ENCODE data around the gene TMEM174.

Gene TMEM174

DNA sequence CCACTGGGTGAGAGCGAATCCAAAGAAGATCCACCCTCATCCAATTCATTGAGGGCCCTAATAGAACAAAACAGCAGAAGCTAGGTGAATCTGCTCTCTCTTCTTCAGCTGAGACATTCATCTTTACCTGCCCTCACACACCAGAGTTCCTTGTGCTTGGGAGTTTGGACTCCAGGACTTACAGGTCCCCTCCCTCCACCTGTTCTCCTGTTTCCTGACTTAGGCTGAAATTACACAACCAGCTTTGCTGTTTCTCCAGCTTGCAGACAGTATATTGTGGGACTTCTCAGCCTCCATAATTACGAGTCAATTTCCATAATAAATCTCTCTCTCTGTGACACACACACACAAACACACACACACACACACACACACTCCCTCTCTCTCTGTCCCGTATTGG lies 33.5 kb upstream of the TMEM174 start:
- no peak overlapping the region for H4K8ac ChIP-seq (ENCODE audit: low read length)
- H3K9ac ChIP-seq (ENCODE audit: low read length), result no peak overlapping the region
- H3K27me3 ChIP-seq (ENCODE audit: control insufficient read depth in 1 of 2, insufficient read depth in 1 of 2, low read length in 2 of 2), result peaks cover 0 to 7% of the 10 kb centered on the region in 2 experiments
- H3K27ac ChIP-seq (ENCODE audit: low read length, poor library complexity, severe bottlenecking), result no peak overlapping the region
- H3K4me1 ChIP-seq (ENCODE audit: control insufficient read depth, insufficient read depth, low read depth, low read length), result peaks cover 30% of the 10 kb centered on the region
- H3K4ac ChIP-seq (ENCODE audit: low read depth in 1 of 2, low read length in 2 of 2), result no peak overlapping the region
- no peak overlapping the region for H3K4me2 ChIP-seq (ENCODE audit: low read length, poor library complexity, severe bottlenecking)
- no peak overlapping the region for H2BK15ac ChIP-seq (ENCODE audit: low read depth, poor library complexity, severe bottlenecking)
- H2BK120ac ChIP-seq (ENCODE audit: low read depth, low read length), result no peak overlapping the region
- no peak overlapping the region for H3K14ac ChIP-seq (ENCODE audit: low read length in 2 of 2)
- no peak overlapping the region for H2BK12ac ChIP-seq (ENCODE audit: low read length in 2 of 2)
- H2AFZ ChIP-seq (ENCODE audit: low read depth, low read length), result no peak overlapping the region
- no peaks in the 10 kb centered on the region for H3K9me3 ChIP-seq (ENCODE audit: control insufficient read depth, low read length)
- no peak for DNase-seq
- peaks cover 2% of the 10 kb centered on the region for H3K79me1 ChIP-seq (replicated peaks; ENCODE audit: low read length, poor library complexity, severe bottlenecking)
- no peak overlapping the region for H3K23ac ChIP-seq (ENCODE audit: low read length in 2 of 2)
- no peak overlapping the region for H2BK5ac ChIP-seq (ENCODE audit: low read depth, low read length, poor library complexity, severe bottlenecking)
- H2AK5ac ChIP-seq (ENCODE audit: low read length, severe bottlenecking), result peak overlapping the region; percentile 67
- no peaks in the 10 kb centered on the region for H3K36me3 ChIP-seq (ENCODE audit: control insufficient read depth in 1 of 2, insufficient read depth in 2 of 2, low read depth in 1 of 2, low read length in 2 of 2)
- H3K18ac ChIP-seq (ENCODE audit: low read depth in 1 of 2, low read length in 2 of 2), result no peak overlapping the region
- H3K4me3 ChIP-seq (ENCODE audit: insufficient read depth in 1 of 2, low read depth in 1 of 2, low read length in 2 of 2), result no peak overlapping the region
- 81% methylated on average over 2 of the region's 3 CpGs for WGBS
- H4K91ac ChIP-seq (ENCODE audit: low read length), result no peak overlapping the region

DNA sequence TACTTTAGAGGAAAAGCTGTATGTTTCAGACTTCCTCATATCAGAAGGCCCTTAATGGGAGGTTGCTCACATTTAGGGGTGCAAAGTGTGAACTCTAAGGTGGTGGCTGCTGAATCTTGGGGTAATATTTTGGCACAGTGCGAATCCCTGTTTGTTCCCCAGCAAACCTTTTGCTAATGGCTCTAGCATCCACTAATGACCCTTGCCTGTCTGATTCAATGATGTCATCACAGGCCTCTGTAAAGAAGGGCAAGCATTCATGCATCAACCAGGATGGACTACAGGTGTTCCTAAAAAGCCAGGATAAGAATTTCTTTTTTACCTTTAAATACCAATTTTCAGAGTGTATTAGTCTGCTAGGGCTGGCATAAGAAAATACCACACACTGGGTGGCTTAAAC lies 32.2 kb upstream of the TMEM174 start:
- Histone ChIP-seq H2BK5ac (ENCODE audit: low read depth, low read length, poor library complexity, severe bottlenecking) (no peak overlapping the region), H3K9ac (ENCODE audit: low read length) (no peak overlapping the region), H2BK12ac (ENCODE audit: low read length in 2 of 2) (no peak overlapping the region), H2BK15ac (ENCODE audit: low read depth, poor library complexity, severe bottlenecking) (no peak overlapping the region), H3K79me1 (replicated peaks; ENCODE audit: low read length, poor library complexity, severe bottlenecking) (no peaks in the 10 kb centered on the region), H4K8ac (ENCODE audit: low read length) (no peak overlapping the region), H3K9me3 (ENCODE audit: control insufficient read depth, low read length) (no peaks in the 10 kb centered on the region), H3K4me3 (ENCODE audit: insufficient read depth in 1 of 2, low read depth in 1 of 2, low read length in 2 of 2) (no peak overlapping the region), H3K4ac (ENCODE audit: low read depth in 1 of 2, low read length in 2 of 2) (no peak overlapping the region), H2BK120ac (ENCODE audit: low read depth, low read length) (no peak overlapping the region), H3K4me2 (ENCODE audit: low read length, poor library complexity, severe bottlenecking) (no peak overlapping the region), H3K27me3 (ENCODE audit: control insufficient read depth in 1 of 2, insufficient read depth in 1 of 2, low read length in 2 of 2) (peaks cover 0 to 7% of the 10 kb centered on the region in 2 experiments), H2AK5ac (ENCODE audit: low read length, severe bottlenecking) (no peak overlapping the region), H3K18ac (ENCODE audit: low read depth in 1 of 2, low read length in 2 of 2) (no peak overlapping the region), H3K27ac (ENCODE audit: low read length, poor library complexity, severe bottlenecking) (no peak overlapping the region), H3K23ac (ENCODE audit: low read length in 2 of 2) (no peak overlapping the region), H3K4me1 (ENCODE audit: control insufficient read depth, insufficient read depth, low read depth, low read length) (peaks cover 20% of the 10 kb centered on the region), H3K14ac (ENCODE audit: low read length in 2 of 2) (no peak overlapping the region), H4K91ac (ENCODE audit: low read length) (no peak overlapping the region), H3K36me3 (ENCODE audit: control insufficient read depth in 1 of 2, insufficient read depth in 2 of 2, low read depth in 1 of 2, low read length in 2 of 2) (no peaks in the 10 kb centered on the region), H2AFZ (ENCODE audit: low read depth, low read length) (no peak overlapping the region)
- no peak for DNase-seq
- no CpG with 5 or more reads among the region's 1 CpG for WGBS

DNA sequence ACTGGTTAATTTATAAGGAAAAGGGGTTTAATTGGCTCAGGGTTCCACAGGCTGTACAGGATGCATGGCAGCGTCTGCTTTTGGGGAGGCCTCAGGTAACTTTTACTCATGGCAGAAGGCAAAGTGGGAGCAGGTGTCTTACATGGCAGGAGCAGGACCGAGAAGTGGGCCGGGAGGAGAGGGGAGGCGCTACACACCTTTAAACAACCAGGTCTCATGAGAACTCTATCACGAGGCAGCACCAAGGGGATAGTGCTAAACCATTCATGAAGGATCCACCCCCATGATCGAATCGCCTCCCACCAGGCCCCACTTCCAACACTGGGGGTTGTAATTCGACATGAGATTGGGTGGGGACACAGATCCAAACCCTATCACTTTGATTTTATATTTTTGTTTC lies 31.0 kb upstream of the TMEM174 start:
- Histone ChIP-seq H3K9me3 (ENCODE audit: control insufficient read depth, low read length) (no peaks in the 10 kb centered on the region), H3K4me3 (ENCODE audit: insufficient read depth in 1 of 2, low read depth in 1 of 2, low read length in 2 of 2) (no peak overlapping the region), H3K4me1 (ENCODE audit: control insufficient read depth, insufficient read depth, low read depth, low read length) (peaks cover 9% of the 10 kb centered on the region), H3K4me2 (ENCODE audit: low read length, poor library complexity, severe bottlenecking) (no peak overlapping the region), H3K23ac (ENCODE audit: low read length in 2 of 2) (no peak overlapping the region), H3K27ac (ENCODE audit: low read length, poor library complexity, severe bottlenecking) (no peak overlapping the region), H4K91ac (ENCODE audit: low read length) (no peak overlapping the region), H2BK5ac (ENCODE audit: low read depth, low read length, poor library complexity, severe bottlenecking) (no peak overlapping the region), H3K9ac (ENCODE audit: low read length) (no peak overlapping the region), H3K4ac (ENCODE audit: low read depth in 1 of 2, low read length in 2 of 2) (no peak overlapping the region), H2BK120ac (ENCODE audit: low read depth, low read length) (no peak overlapping the region), H3K18ac (ENCODE audit: low read depth in 1 of 2, low read length in 2 of 2) (no peak overlapping the region), H2BK12ac (ENCODE audit: low read length in 2 of 2) (no peak overlapping the region), H3K14ac (ENCODE audit: low read length in 2 of 2) (no peak overlapping the region), H3K27me3 (ENCODE audit: control insufficient read depth in 1 of 2, insufficient read depth in 1 of 2, low read length in 2 of 2) (peaks cover 0 to 4% of the 10 kb centered on the region in 2 experiments), H2AFZ (ENCODE audit: low read depth, low read length) (no peak overlapping the region), H2BK15ac (ENCODE audit: low read depth, poor library complexity, severe bottlenecking) (no peak overlapping the region), H3K36me3 (ENCODE audit: control insufficient read depth in 1 of 2, insufficient read depth in 2 of 2, low read depth in 1 of 2, low read length in 2 of 2) (no peaks in the 10 kb centered on the region), H2AK5ac (ENCODE audit: low read length, severe bottlenecking) (peak overlapping the region; percentile 53), H3K79me1 (replicated peaks; ENCODE audit: low read length, poor library complexity, severe bottlenecking) (no peaks in the 10 kb centered on the region), H4K8ac (ENCODE audit: low read length) (no peak overlapping the region)
- no peak for DNase-seq
- 75% methylated on average over 4 of the region's 8 CpGs for WGBS

DNA sequence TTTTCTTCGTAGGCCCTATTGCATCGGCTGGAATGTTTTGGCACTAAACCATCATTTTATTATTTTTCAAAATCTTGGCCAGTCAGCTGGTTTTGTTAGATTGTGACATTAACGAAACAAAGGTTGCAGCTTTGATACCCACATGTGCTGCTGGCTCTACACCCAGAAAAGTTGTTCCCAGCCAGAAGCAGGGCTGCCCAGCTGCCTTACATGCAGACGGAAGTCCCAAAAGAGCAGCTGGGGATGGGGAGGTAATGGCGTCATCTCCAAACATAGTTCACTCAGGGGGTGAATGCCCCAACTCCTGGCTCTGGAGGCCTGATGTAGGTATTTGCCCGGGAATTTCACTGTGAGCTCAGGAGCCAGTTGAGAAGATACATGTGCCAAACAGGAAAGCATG lies 29.3 kb upstream of the TMEM174 start:
- Histone ChIP-seq H3K9ac (ENCODE audit: low read length) (no peak overlapping the region), H3K27ac (ENCODE audit: low read length, poor library complexity, severe bottlenecking) (no peak overlapping the region), H2BK15ac (ENCODE audit: low read depth, poor library complexity, severe bottlenecking) (no peak overlapping the region), H2BK12ac (ENCODE audit: low read length in 2 of 2) (no peak overlapping the region), H3K4me3 (ENCODE audit: insufficient read depth in 1 of 2, low read depth in 1 of 2, low read length in 2 of 2) (no peak overlapping the region), H3K14ac (ENCODE audit: low read length in 2 of 2) (no peak overlapping the region), H3K4me1 (ENCODE audit: control insufficient read depth, insufficient read depth, low read depth, low read length) (no peaks in the 10 kb centered on the region), H2BK5ac (ENCODE audit: low read depth, low read length, poor library complexity, severe bottlenecking) (no peak overlapping the region), H3K18ac (ENCODE audit: low read depth in 1 of 2, low read length in 2 of 2) (no peak overlapping the region), H4K91ac (ENCODE audit: low read length) (no peak overlapping the region), H3K79me1 (replicated peaks; ENCODE audit: low read length, poor library complexity, severe bottlenecking) (no peaks in the 10 kb centered on the region), H2BK120ac (ENCODE audit: low read depth, low read length) (no peak overlapping the region), H3K23ac (ENCODE audit: low read length in 2 of 2) (no peak overlapping the region), H3K9me3 (ENCODE audit: control insufficient read depth, low read length) (no peaks in the 10 kb centered on the region), H2AFZ (ENCODE audit: low read depth, low read length) (no peak overlapping the region), H2AK5ac (ENCODE audit: low read length, severe bottlenecking) (peak overlapping the region; percentile 88), H3K4ac (ENCODE audit: low read depth in 1 of 2, low read length in 2 of 2) (no peak overlapping the region), H3K36me3 (ENCODE audit: control insufficient read depth in 1 of 2, insufficient read depth in 2 of 2, low read depth in 1 of 2, low read length in 2 of 2) (no peaks in the 10 kb centered on the region), H3K4me2 (ENCODE audit: low read length, poor library complexity, severe bottlenecking) (no peak overlapping the region), H3K27me3 (ENCODE audit: control insufficient read depth in 1 of 2, insufficient read depth in 1 of 2, low read length in 2 of 2) (peaks cover 0 to 4% of the 10 kb centered on the region in 2 experiments), H4K8ac (ENCODE audit: low read length) (no peak overlapping the region)
- DNase-seq, result no peak
- 92% methylated on average over 6 of the region's 6 CpGs for WGBS
